Measurements from ENCODE around the gene ATXN3.

ATXN3 gene

GRCh38 chr14:92106143-92106926 lies at the start of gene ATXN3:
Gene ATXN3 (minus strand): TSS chr14:92106582. CDS start chr14:92106552, 30 bp downstream.
- DNase-seq = peak; percentile 98

- DNase-seq = no peak
Observed at GRCh38 chr14:92154283-92154942, 48.0 kb upstream of the ATXN3 start.

- no peak for DNase-seq
Observed at GRCh38 chr14:92153581-92153980, 47.2 kb upstream of the ATXN3 start.

- no peak for DNase-seq
Observed at GRCh38 chr14:92144708-92145107, 38.3 kb upstream of the ATXN3 start.

GRCh38 chr14:92143962-92144361 lies 37.6 kb upstream of the ATXN3 start:
- no peak for DNase-seq

GRCh38 chr14:92143309-92143708 lies 36.9 kb upstream of the ATXN3 start:
- no peak for DNase-seq

- peak; percentile 60 for DNase-seq
Observed at GRCh38 chr14:92135269-92135668, 28.9 kb upstream of the ATXN3 start.

GRCh38 chr14:92134456-92134855 lies 28.1 kb upstream of the ATXN3 start:
- no peak for DNase-seq

- DNase-seq = no peak
Observed at GRCh38 chr14:92122761-92123160, 16.4 kb upstream of the ATXN3 start.

- no peak for DNase-seq
Observed at GRCh38 chr14:92122351-92122677, 15.9 kb upstream of the ATXN3 start.

- peak; percentile 69 for DNase-seq
Observed at GRCh38 chr14:92121670-92122350, 15.4 kb upstream of the ATXN3 start, which contains the start of the genes CPSF2 and NDUFB1. Gene CPSF2 (plus strand): TSS chr14:92121969. CDS start chr14:92130985, 9,016 bp downstream. Gene NDUFB1 (minus strand): TSS chr14:92121706. CDS start chr14:92117637, 4,069 bp downstream.

GRCh38 chr14:92121207-92121669 lies 14.9 kb upstream of the ATXN3 start:
- no peak for DNase-seq

GRCh38 chr14:92109490-92109889 lies 3.1 kb upstream of the ATXN3 start:
- DNase-seq = no peak

- DNase-seq = no peak
Observed at GRCh38 chr14:92108345-92109254, 2.2 kb upstream of the ATXN3 start.

GRCh38 chr14:92105893-92106142 lies 564 bp downstream of the ATXN3 start:
- peak; percentile 46 for DNase-seq

GRCh38 chr14:92105073-92105892 lies 1.1 kb downstream of the ATXN3 start:
- DNase-seq = no peak

- DNase-seq = no peak
Observed at GRCh38 chr14:92103363-92103989, 2.9 kb downstream of the ATXN3 start.

GRCh38 chr14:92099802-92100201 lies 6.6 kb downstream of the ATXN3 start:
- DNase-seq = no peak

GRCh38 chr14:92093320-92093719 lies 13.1 kb downstream of the ATXN3 start:
- DNase-seq = no peak

- DNase-seq = no peak
Observed at GRCh38 chr14:92088494-92088893, 17.9 kb downstream of the ATXN3 start.

- no peak for DNase-seq
Observed at GRCh38 chr14:92074555-92074954, 31.8 kb downstream of the ATXN3 start.
